ENCODE measurements around the gene ZKSCAN7. TPM values are rescaled to one million over a fixed set of nuclear protein-coding genes. Genes with fewer than 3 reads are reported as not detected.
A peak's percentile ranks its signal among the peaks of the same experiment; 100 is the strongest.

The ZKSCAN7 gene
- total and polyA plus RNA-seq, 10 donors = 1.8 to 6.0 (median 4.4) TPM

- peaks cover 0 to 27% (median 3%) of the 10 kb centered on the region in 6 donors for H3K36me3 ChIP-seq
- H3K4me1 ChIP-seq = peaks cover 12 to 46% (median 28%) of the 10 kb centered on the region in 6 donors
- peak overlapping the region; percentile 71 to 98 (median 86) for H3K4me3 ChIP-seq
- peak overlapping the region in 7 of 8 donors; percentile 84 to 94 (median 91) for H3K27ac ChIP-seq
- TF ChIP-seq CTCF (IDR thresholded peaks at IDR 0.05 in 8 of 11, conservative IDR thresholded peaks at IDR 0.05 in 3 of 11) = no peak
- TF ChIP-seq POLR2AphosphoS5 (IDR thresholded peaks at IDR 0.05) = no peak
- TF ChIP-seq POLR2A (IDR thresholded peaks at IDR 0.05) = no peak
- peaks cover 0 to 23% (median 16%) of the 10 kb centered on the region in 8 donors for H3K9me3 ChIP-seq
- intact Hi-C loops (cut with DNase I; ENCODE audit: low total_unique reads) = loop anchor here (10.0 kb wide), 1 partner anchor 185 kb away; no protein-coding TSS in a partner anchor
- H3K27me3 ChIP-seq (replicated peaks in 1 of 7) = no peaks in the 10 kb centered on the region
- WGBS, 5 donors = 60 to 65% (median 63%) methylated on average over 2 of the region's 2 CpGs
- no peak for DNase-seq
Observed at GRCh38 chr3:44509393-44509921, 45.5 kb upstream of the ZKSCAN7 start.

- TF ChIP-seq CTCF (IDR thresholded peaks at IDR 0.05 in 8 of 11, conservative IDR thresholded peaks at IDR 0.05 in 3 of 11) (no peak), POLR2A (IDR thresholded peaks at IDR 0.05) (no peak), POLR2AphosphoS5 (IDR thresholded peaks at IDR 0.05) (no peak)
- Histone ChIP-seq H3K9me3 (peaks cover 0 to 18% (median 12%) of the 10 kb centered on the region in 8 donors), H3K4me3 (peak overlapping the region; percentile 71 to 98 (median 86)), H3K36me3 (peaks cover 0 to 26% (median 3%) of the 10 kb centered on the region in 6 donors), H3K27ac (peak overlapping the region; percentile 84 to 94 (median 91)), H3K27me3 (replicated peaks in 1 of 7) (no peaks in the 10 kb centered on the region), H3K4me1 (peaks cover 12 to 46% (median 28%) of the 10 kb centered on the region in 6 donors)
- intact Hi-C loops (cut with DNase I; ENCODE audit: low total_unique reads) = loop anchor here (10.0 kb wide), 1 partner anchor 185 kb away; no protein-coding TSS in a partner anchor
- 1 to 2% (median 1%) methylated on average over 6 of the region's 6 CpGs for WGBS, 5 donors
- DNase-seq = no peak
Observed at GRCh38 chr3:44510000-44510368, 45.0 kb upstream of the ZKSCAN7 start.

- peaks cover 0 to 16% (median 2%) of the 10 kb centered on the region in 6 donors for H3K36me3 ChIP-seq
- peaks cover 12 to 46% (median 28%) of the 10 kb centered on the region in 6 donors for H3K4me1 ChIP-seq
- H3K9me3 ChIP-seq = peaks cover 0 to 6% (median under 1%) of the 10 kb centered on the region in 8 donors
- intact Hi-C loops (cut with DNase I; ENCODE audit: low total_unique reads) = no loop called here
- H3K27me3 ChIP-seq (replicated peaks in 1 of 7) = no peaks in the 10 kb centered on the region
- peak overlapping the region; percentile 84 to 94 (median 91) for H3K27ac ChIP-seq
- H3K4me3 ChIP-seq = peak overlapping the region; percentile 71 to 98 (median 86)
- WGBS, 5 donors = 38 to 53% (median 48%) methylated on average over 4 of the region's 4 CpGs
- no peak for DNase-seq
- TF ChIP-seq CTCF (IDR thresholded peaks at IDR 0.05 in 8 of 11, conservative IDR thresholded peaks at IDR 0.05 in 3 of 11) = no peak
- no peak for TF ChIP-seq POLR2A (IDR thresholded peaks at IDR 0.05)
- TF ChIP-seq POLR2AphosphoS5 (IDR thresholded peaks at IDR 0.05) = no peak
Observed at GRCh38 chr3:44511238-44511566, 43.8 kb upstream of the ZKSCAN7 start.

GRCh38 chr3:44513513-44513912 is 41.5 kb upstream of the ZKSCAN7 start:
- Histone ChIP-seq H3K27ac (no peak overlapping the region), H3K4me3 (no peak overlapping the region), H3K4me1 (peaks cover 12 to 43% (median 23%) of the 10 kb centered on the region in 6 donors), H3K27me3 (replicated peaks in 1 of 7) (no peaks in the 10 kb centered on the region), H3K36me3 (no peaks in the 10 kb centered on the region), H3K9me3 (no peaks in the 10 kb centered on the region)
- DNase-seq = no peak
- WGBS, 5 donors = 40 to 52% (median 49%) methylated on average over 3 of the region's 3 CpGs
- intact Hi-C loops (cut with DNase I; ENCODE audit: low total_unique reads) = no loop called here
- no peak for TF ChIP-seq CTCF (IDR thresholded peaks at IDR 0.05 in 8 of 11, conservative IDR thresholded peaks at IDR 0.05 in 3 of 11)
- no peak for TF ChIP-seq POLR2AphosphoS5 (IDR thresholded peaks at IDR 0.05)
- TF ChIP-seq POLR2A (IDR thresholded peaks at IDR 0.05) = no peak
